Astrocyte of the hippocampus (primary cell): ENCODE results near the gene ZNF124.
"Not testable (repeated sequence)": the region's sequence is repeated elsewhere in the genome, so short reads cannot be mapped to it uniquely, and the experiment has no call there.

ENCODE experiments used
- DNase-seq: peaks from one replicate; pipeline ENCODE4 v3.0.0; 2011; ENCODE audit warnings: low read depth, low spot score

ZNF124 gene

GRCh38 chr1:247172996-247173395 is 1.2 kb upstream of the ZNF124 start:
- no peak for DNase-seq

- not testable (repeated sequence) for DNase-seq
Observed at GRCh38 chr1:247171443-247171842, 377 bp downstream of the ZNF124 start.

- DNase-seq: no peak
Observed at GRCh38 chr1:247165674-247166073, 6.1 kb downstream of the ZNF124 start.

- DNase-seq: no peak
Observed at GRCh38 chr1:247164694-247165093, 7.1 kb downstream of the ZNF124 start.

- peak; percentile 5 for DNase-seq
Observed at GRCh38 chr1:247156787-247157232, 15.0 kb downstream of the ZNF124 start.

- DNase-seq: no peak
Observed at GRCh38 chr1:247147781-247148180, 24.0 kb downstream of the ZNF124 start.

- not testable (repeated sequence) for DNase-seq
Observed at GRCh38 chr1:247147120-247147519, 24.7 kb downstream of the ZNF124 start.

GRCh38 chr1:247146671-247147070 is 25.1 kb downstream of the ZNF124 start:
- DNase-seq: no peak

- no peak for DNase-seq
Observed at GRCh38 chr1:247145279-247145678, 26.5 kb downstream of the ZNF124 start.

- not testable (repeated sequence) for DNase-seq
Observed at GRCh38 chr1:247139557-247139956, 32.3 kb downstream of the ZNF124 start.

- DNase-seq: no peak
Observed at GRCh38 chr1:247131236-247131635, 40.6 kb downstream of the ZNF124 start.

- DNase-seq: not testable (repeated sequence)
Observed at GRCh38 chr1:247127519-247128282, 44.1 kb downstream of the ZNF124 start.

- DNase-seq: not testable (repeated sequence)
Observed at GRCh38 chr1:247126601-247127000, 45.2 kb downstream of the ZNF124 start.

GRCh38 chr1:247126166-247126565 is 45.7 kb downstream of the ZNF124 start:
- not testable (repeated sequence) for DNase-seq

- DNase-seq: no peak
Observed at GRCh38 chr1:247121382-247121781, 50.4 kb downstream of the ZNF124 start.

- DNase-seq: not testable (repeated sequence)
Observed at GRCh38 chr1:247120408-247120668, 51.5 kb downstream of the ZNF124 start.

- no peak for DNase-seq
Observed at GRCh38 chr1:247119600-247120407, 52.0 kb downstream of the ZNF124 start.

GRCh38 chr1:247118946-247119446 is 52.8 kb downstream of the ZNF124 start:
- DNase-seq: peak; percentile 11

- no peak for DNase-seq
Observed at GRCh38 chr1:247115545-247115944, 56.3 kb downstream of the ZNF124 start.

GRCh38 chr1:247115141-247115510 is 56.7 kb downstream of the ZNF124 start:
- no peak for DNase-seq

GRCh38 chr1:247114351-247115140 is 57.3 kb downstream of the ZNF124 start:
- no peak for DNase-seq

GRCh38 chr1:247113733-247114271 is 58.0 kb downstream of the ZNF124 start:
- no peak for DNase-seq
